DND-41 (cell line): Measurements from ENCODE around the gene PDLIM5.

Experiments used
- ATAC-seq: fragments of 200-7000 bp; cut with Tn5 transposase; 3 replicates; pipeline ENCODE4 v1.9.1; 2021; ENCODE audit warnings: low read depth; ENCODE audit not compliant: insufficient read depth
- DNase-seq: peaks from one replicate; pipeline ENCODE4 v3.0.0-alpha.2; 2020
- H2AFZ ChIP-seq: 2 replicates; pipeline ENCODE4 v1.6.0; 2012; ENCODE audit warnings: low read depth, low read length
- H3K27ac ChIP-seq: 2 replicates; pipeline ENCODE4 v1.5.1; 2012; ENCODE audit warnings: low read length, inconsistent platforms
- H3K27me3 ChIP-seq: fragments of 200-600 bp; sonication (generic); 2 replicates; pipeline ENCODE4 v1.6.0; 2012; ENCODE audit warnings: low read length, mild to moderate bottlenecking, inconsistent platforms; ENCODE audit not compliant: insufficient read depth, poor library complexity
- H3K36me3 ChIP-seq: 2 replicates; pipeline ENCODE4 v1.5.1; 2012; ENCODE audit warnings: low read length, inconsistent platforms; ENCODE audit not compliant: insufficient read depth
- H3K4me1 ChIP-seq: 2 replicates; pipeline ENCODE4 v1.5.1; 2012; ENCODE audit warnings: mild to moderate bottlenecking, low read length; ENCODE audit not compliant: insufficient read depth
- H3K4me2 ChIP-seq: 2 replicates; pipeline ENCODE4 v1.6.0; 2012; ENCODE audit warnings: mild to moderate bottlenecking, moderate library complexity, low read length, inconsistent platforms; ENCODE audit not compliant: insufficient read depth
- H3K4me3 ChIP-seq, 2 experiments: fragments of 200-600 bp in 1 of 2; shearing (Covaris generic) in 1 of 2; 2 replicates each; pipeline ENCODE4 v1.5.1; 2012 to 2016; ENCODE audit warnings: inconsistent platforms in 2 of 2, low read length in 2 of 2, mild to moderate bottlenecking in 2 of 2, low read depth in 1 of 2, moderate library complexity in 1 of 2
- H3K79me2 ChIP-seq: 2 replicates; pipeline ENCODE4 v1.6.0; 2012; ENCODE audit warnings: low read length, inconsistent platforms; ENCODE audit not compliant: insufficient read depth
- H3K9ac ChIP-seq: 2 replicates; pipeline ENCODE4 v1.6.0; 2012; ENCODE audit warnings: low read depth, mild to moderate bottlenecking, inconsistent platforms, low read length, moderate library complexity
- H3K9me3 ChIP-seq: 2 replicates; pipeline ENCODE4 v1.5.1; 2012; ENCODE audit warnings: low read length, moderate library complexity, mild to moderate bottlenecking, inconsistent platforms; ENCODE audit not compliant: insufficient read depth, severe bottlenecking
- H4K20me1 ChIP-seq: 2 replicates; pipeline ENCODE4 v1.6.0; 2012; ENCODE audit warnings: low read length; ENCODE audit not compliant: insufficient read depth
- EZH2 ChIP-seq: IDR thresholded peaks from 3 replicates; pipeline ENCODE4 v1.6.1; 2012; ENCODE audit warnings: borderline replicate concordance, low read depth, mild to moderate bottlenecking, moderate library complexity, low read length, inconsistent platforms; ENCODE audit not compliant: severe bottlenecking
- TF ChIP-seq, protein P1 (sequence below): IDR thresholded peaks from 2 replicates; pipeline ENCODE4 v1.5.1; 2012; ENCODE audit warnings: borderline replicate concordance, low read length, moderate library complexity, mild to moderate bottlenecking; ENCODE audit not compliant: poor library complexity, severe bottlenecking; ENCODE audit errors: extremely low read depth

PDLIM5 gene

DNA sequence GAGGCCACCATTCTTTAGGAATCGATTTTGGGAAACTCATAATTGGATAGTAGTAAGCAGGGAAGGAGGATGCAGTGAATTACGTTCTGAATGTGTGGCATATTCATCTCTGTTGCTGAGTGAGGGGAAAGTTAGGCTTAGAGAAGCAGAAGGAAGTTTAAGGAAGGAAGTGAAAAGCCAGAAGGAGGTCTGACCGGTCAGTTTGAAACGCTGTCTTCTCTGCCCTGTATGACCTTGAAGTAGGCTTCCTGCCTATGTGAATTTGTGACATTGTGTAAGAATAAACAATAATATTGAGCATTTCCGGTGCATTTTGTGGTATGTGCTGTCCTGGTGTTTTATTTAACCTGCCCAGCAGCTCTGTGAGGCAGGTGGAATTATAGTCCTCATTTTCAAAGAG lies 67.3 kb downstream of the PDLIM5 start:
- Histone ChIP-seq H3K79me2 (no peaks in the 10 kb centered on the region), H3K9me3 (no peaks in the 10 kb centered on the region), H3K4me3 (no peak overlapping the region), H3K4me1 (no peaks in the 10 kb centered on the region), H2AFZ (no peak overlapping the region), H3K27me3 (no peaks in the 10 kb centered on the region), H3K27ac (no peak overlapping the region), H3K36me3 (no peaks in the 10 kb centered on the region), H3K9ac (no peak overlapping the region), H4K20me1 (no peaks in the 10 kb centered on the region), H3K4me2 (no peak overlapping the region)
- no peak for ATAC-seq
- TF ChIP-seq EZH2, result no peak
- TF ChIP-seq, protein P1, sequence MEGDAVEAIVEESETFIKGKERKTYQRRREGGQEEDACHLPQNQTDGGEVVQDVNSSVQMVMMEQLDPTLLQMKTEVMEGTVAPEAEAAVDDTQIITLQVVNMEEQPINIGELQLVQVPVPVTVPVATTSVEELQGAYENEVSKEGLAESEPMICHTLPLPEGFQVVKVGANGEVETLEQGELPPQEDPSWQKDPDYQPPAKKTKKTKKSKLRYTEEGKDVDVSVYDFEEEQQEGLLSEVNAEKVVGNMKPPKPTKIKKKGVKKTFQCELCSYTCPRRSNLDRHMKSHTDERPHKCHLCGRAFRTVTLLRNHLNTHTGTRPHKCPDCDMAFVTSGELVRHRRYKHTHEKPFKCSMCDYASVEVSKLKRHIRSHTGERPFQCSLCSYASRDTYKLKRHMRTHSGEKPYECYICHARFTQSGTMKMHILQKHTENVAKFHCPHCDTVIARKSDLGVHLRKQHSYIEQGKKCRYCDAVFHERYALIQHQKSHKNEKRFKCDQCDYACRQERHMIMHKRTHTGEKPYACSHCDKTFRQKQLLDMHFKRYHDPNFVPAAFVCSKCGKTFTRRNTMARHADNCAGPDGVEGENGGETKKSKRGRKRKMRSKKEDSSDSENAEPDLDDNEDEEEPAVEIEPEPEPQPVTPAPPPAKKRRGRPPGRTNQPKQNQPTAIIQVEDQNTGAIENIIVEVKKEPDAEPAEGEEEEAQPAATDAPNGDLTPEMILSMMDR, result no peak
- no peak for DNase-seq

DNA sequence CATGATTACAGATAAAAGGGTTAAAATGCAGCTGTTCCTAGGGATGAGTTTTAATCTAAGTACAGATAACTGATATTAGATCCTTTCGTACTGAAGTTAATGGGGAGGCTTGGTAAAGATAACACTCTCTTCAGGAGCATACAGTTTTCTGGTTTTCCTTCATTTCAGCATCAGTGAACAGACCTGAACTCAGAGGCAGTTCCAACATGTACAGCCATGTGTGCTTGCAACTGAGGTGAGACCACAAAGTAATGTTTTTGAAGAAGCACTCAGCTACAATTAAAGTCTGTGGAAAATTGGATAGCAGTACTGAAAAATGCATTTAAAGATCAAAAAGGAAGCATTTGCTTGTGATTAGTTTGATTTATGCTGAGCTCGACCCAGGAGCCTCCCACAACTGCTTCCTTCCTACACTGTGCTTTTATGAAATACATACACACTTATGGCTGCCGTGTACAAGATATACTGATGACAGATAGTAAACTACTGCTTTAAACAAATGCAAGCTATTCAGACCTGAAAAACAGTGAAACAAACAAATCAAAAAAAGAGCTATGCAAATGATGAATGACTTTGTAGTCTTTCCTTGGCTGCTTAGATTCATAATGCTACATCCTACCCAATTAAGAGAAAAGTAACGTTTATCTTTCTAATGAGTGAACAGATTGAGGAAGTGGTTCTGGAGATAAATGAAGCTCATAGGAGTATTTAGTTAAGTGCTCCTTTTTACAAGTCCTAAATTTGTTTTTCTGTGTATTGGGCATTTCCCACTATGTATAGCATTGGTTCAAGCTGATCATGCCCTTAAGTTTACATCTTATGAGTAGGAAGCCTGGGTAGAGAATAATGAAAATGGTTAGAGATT lies 68.4 kb downstream of the PDLIM5 start:
- Histone ChIP-seq H4K20me1 (no peaks in the 10 kb centered on the region), H3K9ac (no peak overlapping the region), H3K4me2 (no peak overlapping the region), H3K27me3 (no peaks in the 10 kb centered on the region), H3K79me2 (no peaks in the 10 kb centered on the region), H2AFZ (no peak overlapping the region), H3K9me3 (no peaks in the 10 kb centered on the region), H3K4me1 (no peaks in the 10 kb centered on the region), H3K4me3 (no peak overlapping the region), H3K27ac (no peak overlapping the region), H3K36me3 (no peaks in the 10 kb centered on the region)
- TF ChIP-seq, protein P1, result no peak
- TF ChIP-seq EZH2, result no peak
- DNase-seq, result no peak
- ATAC-seq, result no peak

DNA sequence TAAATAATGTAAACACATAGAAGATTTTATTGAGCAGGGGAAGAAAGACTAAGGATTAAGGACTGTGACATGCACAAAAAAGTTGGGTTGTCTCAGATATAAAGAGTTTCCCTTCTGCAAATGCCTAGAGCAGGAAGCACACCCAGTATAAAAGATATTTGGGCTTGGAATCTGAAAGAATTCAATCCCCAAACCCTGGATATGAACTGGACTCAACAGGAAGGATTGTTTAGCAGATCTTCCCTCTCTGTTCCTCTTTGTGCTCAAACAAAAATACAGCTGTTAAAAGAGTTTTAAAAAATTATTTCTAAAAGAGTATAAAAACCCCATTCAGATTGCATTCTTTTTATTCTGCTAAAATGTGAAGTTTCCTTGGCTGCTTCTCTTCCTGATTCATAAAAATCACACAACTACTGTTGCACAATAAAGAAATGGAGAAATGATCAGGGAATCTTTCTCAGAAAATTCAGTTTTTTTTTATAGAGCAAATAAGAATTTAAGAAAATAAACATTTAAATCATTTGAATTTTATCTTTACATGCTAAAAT lies 71.4 kb downstream of the PDLIM5 start:
- Histone ChIP-seq H3K27ac (no peak overlapping the region), H3K36me3 (no peaks in the 10 kb centered on the region), H3K79me2 (no peaks in the 10 kb centered on the region), H3K4me3 (no peak overlapping the region), H3K4me1 (no peaks in the 10 kb centered on the region), H3K27me3 (no peaks in the 10 kb centered on the region), H3K4me2 (no peak overlapping the region), H3K9ac (no peak overlapping the region), H4K20me1 (no peaks in the 10 kb centered on the region), H2AFZ (no peak overlapping the region), H3K9me3 (no peaks in the 10 kb centered on the region)
- ATAC-seq, result no peak
- no peak for DNase-seq
- TF ChIP-seq EZH2, result no peak
- TF ChIP-seq, protein P1, result no peak
